Smooth muscle cell (in vitro differentiated cells): Measurements from ENCODE around the gene KCNMA1. TPM values are rescaled to one million over a fixed set of nuclear protein-coding genes. Genes with fewer than 3 reads are reported as not detected.

Experiments
- DNase-seq: peaks from one replicate; lab custom pipeline; 2025; ENCODE audit not compliant: unreplicated experiment; lab: John Stamatoyannopoulos, UW
- H2AFZ ChIP-seq: fragments of 200-600 bp; sonication (generic); 2 replicates; pipeline ENCODE4 v1.6.0; 2016; ENCODE audit warnings: antibody characterized with exemption, low read depth, mild to moderate bottlenecking
- H3F3A ChIP-seq: fragments of 200-600 bp; sonication (generic); 2 replicates; pipeline ENCODE4 v1.6.0; 2017; ENCODE audit warnings: antibody characterized with exemption, low read depth
- H3K27ac ChIP-seq: fragments of 200-600 bp; sonication (generic); 2 replicates; pipeline ENCODE4 v1.5.1; 2016; ENCODE audit warnings: low read depth, mild to moderate bottlenecking
- H3K27me3 ChIP-seq: fragments of 200-600 bp; sonication (generic); 2 replicates; pipeline ENCODE4 v1.6.1; 2016; ENCODE audit warnings: low read depth, mild to moderate bottlenecking
- H3K36me3 ChIP-seq: fragments of 200-600 bp; sonication (generic); 2 replicates; pipeline ENCODE4 v1.5.1; 2016; ENCODE audit warnings: low read depth
- H3K4me1 ChIP-seq: fragments of 200-600 bp; sonication (generic); 2 replicates; pipeline ENCODE4 v1.5.1; 2016; ENCODE audit warnings: low read depth
- H3K4me2 ChIP-seq: fragments of 200-600 bp; sonication (generic); 2 replicates; pipeline ENCODE4 v1.6.0; 2016; ENCODE audit warnings: mild to moderate bottlenecking
- H3K4me3 ChIP-seq: fragments of 200-600 bp; sonication (generic); 2 replicates; pipeline ENCODE4 v1.5.1; 2016; ENCODE audit warnings: mild to moderate bottlenecking
- H3K79me2 ChIP-seq: fragments of 200-600 bp; sonication (generic); 2 replicates; pipeline ENCODE4 v1.6.0; 2016; ENCODE audit warnings: low read depth, mild to moderate bottlenecking
- H3K9ac ChIP-seq: fragments of 200-600 bp; sonication (generic); 2 replicates; pipeline ENCODE4 v1.6.0; 2016; ENCODE audit warnings: low read depth
- H3K9me3 ChIP-seq: fragments of 200-600 bp; sonication (generic); replicated peaks from 2 replicates; pipeline ENCODE4 v1.5.1; 2016; ENCODE audit warnings: low read depth
- H4K20me1 ChIP-seq: fragments of 200-600 bp; sonication (generic); 2 replicates; pipeline ENCODE4 v1.6.0; 2016; ENCODE audit warnings: low read depth
- WGBS: methylation state at CpG from one replicate; pipeline ENCODE4 v1.1.7; 2016; ENCODE audit warnings: low lambda C conversion rate; 5-methylcytosine and 5-hydroxymethylcytosine counted together
- polyA plus RNA-seq: library from polyadenylated mRNA; unstranded; fragments of >200 nt; fragmentation: Nextera tagmentation; extraction: Ambion mirVana; gene quantifications from 2 replicates; pipeline ENCODE4 v1.2.1, GENCODE V29; 2016
- total RNA-seq: library from RNA; depleted of rRNA; stranded (reverse); fragments of >200 nt; gene quantifications from 2 replicates; pipeline ENCODE4 v1.2.3, GENCODE V29; 2014
- TF ChIP-seq, protein P1 (sequence below): fragments of 200-600 bp; sonication (generic); IDR thresholded peaks from 2 replicates; pipeline ENCODE4 v1.5.1; 2017; ENCODE audit warnings: borderline replicate concordance, mild to moderate bottlenecking, antibody characterized with exemption; ENCODE audit not compliant: insufficient read depth, poor library complexity, severe bottlenecking

KCNMA1 gene
- total and polyA plus RNA-seq, 2 experiments from 2014 or later: 9.1 to 23.4 TPM

DNA sequence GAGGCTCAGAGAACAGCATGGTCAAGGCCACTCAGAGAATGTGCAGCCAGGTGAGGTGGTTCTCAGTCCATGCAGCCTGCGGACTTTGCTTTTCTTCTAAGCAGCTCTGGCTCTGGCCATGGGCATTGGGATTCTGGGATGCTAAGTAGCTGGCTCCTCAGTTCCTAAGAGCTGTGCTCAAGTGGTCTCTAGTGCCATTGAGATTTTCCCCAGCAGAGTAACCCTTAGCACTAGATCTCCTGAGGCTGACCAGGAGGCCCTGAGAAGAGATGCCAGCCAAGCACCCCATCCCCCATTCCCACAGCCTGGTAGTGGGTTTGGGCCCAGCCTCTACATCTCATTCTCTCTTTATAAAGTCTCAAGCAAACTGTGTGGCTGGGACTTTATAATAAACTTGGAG is 77.1 kb downstream of the KCNMA1 start:
- TF ChIP-seq, protein P1, sequence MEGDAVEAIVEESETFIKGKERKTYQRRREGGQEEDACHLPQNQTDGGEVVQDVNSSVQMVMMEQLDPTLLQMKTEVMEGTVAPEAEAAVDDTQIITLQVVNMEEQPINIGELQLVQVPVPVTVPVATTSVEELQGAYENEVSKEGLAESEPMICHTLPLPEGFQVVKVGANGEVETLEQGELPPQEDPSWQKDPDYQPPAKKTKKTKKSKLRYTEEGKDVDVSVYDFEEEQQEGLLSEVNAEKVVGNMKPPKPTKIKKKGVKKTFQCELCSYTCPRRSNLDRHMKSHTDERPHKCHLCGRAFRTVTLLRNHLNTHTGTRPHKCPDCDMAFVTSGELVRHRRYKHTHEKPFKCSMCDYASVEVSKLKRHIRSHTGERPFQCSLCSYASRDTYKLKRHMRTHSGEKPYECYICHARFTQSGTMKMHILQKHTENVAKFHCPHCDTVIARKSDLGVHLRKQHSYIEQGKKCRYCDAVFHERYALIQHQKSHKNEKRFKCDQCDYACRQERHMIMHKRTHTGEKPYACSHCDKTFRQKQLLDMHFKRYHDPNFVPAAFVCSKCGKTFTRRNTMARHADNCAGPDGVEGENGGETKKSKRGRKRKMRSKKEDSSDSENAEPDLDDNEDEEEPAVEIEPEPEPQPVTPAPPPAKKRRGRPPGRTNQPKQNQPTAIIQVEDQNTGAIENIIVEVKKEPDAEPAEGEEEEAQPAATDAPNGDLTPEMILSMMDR: no peak
- 94% methylated on average over 1 of the region's 1 CpG for WGBS
- no peak for DNase-seq
- H2AFZ ChIP-seq: no peak overlapping the region
- H3F3A ChIP-seq: no peaks in the 10 kb centered on the region
- no peak overlapping the region for H3K4me3 ChIP-seq
- peaks cover 11% of the 10 kb centered on the region for H3K4me1 ChIP-seq
- no peak overlapping the region for H3K9ac ChIP-seq
- no peaks in the 10 kb centered on the region for H4K20me1 ChIP-seq
- no peak overlapping the region for H3K4me2 ChIP-seq
- H3K27me3 ChIP-seq: no peaks in the 10 kb centered on the region
- no peaks in the 10 kb centered on the region for H3K36me3 ChIP-seq
- H3K27ac ChIP-seq: no peak overlapping the region
- H3K9me3 ChIP-seq: no peaks in the 10 kb centered on the region
- no peaks in the 10 kb centered on the region for H3K79me2 ChIP-seq

DNA sequence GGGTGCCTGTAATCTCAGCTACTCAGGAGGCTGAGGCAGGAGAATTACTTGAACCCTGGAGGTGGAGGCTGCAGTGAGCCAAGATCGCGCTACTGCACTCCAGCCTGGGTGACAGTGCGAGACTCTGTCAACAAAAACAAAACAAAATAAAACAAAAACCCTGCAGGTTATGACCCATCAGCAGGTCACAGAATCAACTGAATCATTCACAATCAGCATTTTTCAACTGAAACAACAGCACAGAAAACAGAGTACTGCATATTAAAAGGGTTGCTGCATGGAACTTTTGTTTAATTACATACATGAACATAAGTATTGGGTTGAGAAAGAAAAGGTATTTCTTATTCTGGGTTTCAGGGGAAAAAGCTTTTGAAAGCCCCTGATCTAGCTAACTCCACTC is 77.6 kb downstream of the KCNMA1 start:
- H4K20me1 ChIP-seq: no peaks in the 10 kb centered on the region
- no peaks in the 10 kb centered on the region for H3F3A ChIP-seq
- no peak overlapping the region for H3K4me3 ChIP-seq
- no peak overlapping the region for H2AFZ ChIP-seq
- no peaks in the 10 kb centered on the region for H3K36me3 ChIP-seq
- H3K9ac ChIP-seq: no peak overlapping the region
- TF ChIP-seq, protein P1: no peak
- H3K4me1 ChIP-seq: peaks cover 7% of the 10 kb centered on the region
- no peaks in the 10 kb centered on the region for H3K79me2 ChIP-seq
- no peaks in the 10 kb centered on the region for H3K9me3 ChIP-seq
- WGBS: 66% methylated on average over 3 of the region's 3 CpGs
- H3K27ac ChIP-seq: no peak overlapping the region
- DNase-seq: no peak
- no peak overlapping the region for H3K4me2 ChIP-seq
- H3K27me3 ChIP-seq: no peaks in the 10 kb centered on the region

DNA sequence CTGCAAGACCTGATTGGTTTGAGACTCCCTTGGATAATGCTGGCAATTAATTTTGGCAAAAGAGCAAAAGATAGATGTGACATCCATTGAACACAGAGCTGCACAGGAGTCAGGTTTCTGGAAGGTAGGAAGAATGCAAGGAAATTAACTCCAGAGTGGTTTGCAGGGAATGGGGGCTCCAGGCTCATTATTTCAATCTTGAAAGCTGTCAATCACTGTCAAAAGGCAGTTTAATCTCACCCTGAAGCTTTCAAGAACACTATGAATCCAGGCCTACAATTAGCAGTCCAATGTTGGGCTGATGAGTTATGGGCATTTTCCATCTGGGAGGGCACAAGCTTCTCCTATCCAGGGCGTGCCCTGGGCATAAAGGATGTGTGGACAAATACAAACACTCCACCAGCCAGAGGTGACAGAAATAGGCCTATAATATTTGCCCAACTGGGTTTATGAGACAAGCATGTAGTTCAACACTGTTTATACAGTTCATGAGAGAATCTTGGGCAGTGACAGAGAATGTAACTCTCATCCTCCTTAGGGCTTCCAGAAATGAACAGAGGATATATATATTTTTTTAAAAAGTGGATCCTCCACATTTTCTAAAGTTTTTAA is 80.5 kb downstream of the KCNMA1 start:
- Histone ChIP-seq H3K27me3 (no peaks in the 10 kb centered on the region), H3K4me3 (no peak overlapping the region), H3K4me1 (no peaks in the 10 kb centered on the region), H3K9ac (no peak overlapping the region), H3F3A (no peaks in the 10 kb centered on the region), H3K4me2 (no peak overlapping the region), H4K20me1 (no peaks in the 10 kb centered on the region), H3K36me3 (no peaks in the 10 kb centered on the region), H3K27ac (no peak overlapping the region), H3K9me3 (no peaks in the 10 kb centered on the region), H3K79me2 (no peaks in the 10 kb centered on the region), H2AFZ (no peak overlapping the region)
- TF ChIP-seq, protein P1: no peak
- DNase-seq: no peak
- WGBS: 97% methylated on average over 1 of the region's 1 CpG

GRCh38 chr10:77555591-77556212 is 81.9 kb downstream of the KCNMA1 start:
- TF ChIP-seq, protein P1: no peak
- H3K79me2 ChIP-seq: no peaks in the 10 kb centered on the region
- no peak overlapping the region for H3K9ac ChIP-seq
- H3K36me3 ChIP-seq: no peaks in the 10 kb centered on the region
- H3K27me3 ChIP-seq: no peaks in the 10 kb centered on the region
- no peaks in the 10 kb centered on the region for H4K20me1 ChIP-seq
- no peak overlapping the region for H3K27ac ChIP-seq
- no peak overlapping the region for H3K4me3 ChIP-seq
- no peaks in the 10 kb centered on the region for H3K9me3 ChIP-seq
- H2AFZ ChIP-seq: no peak overlapping the region
- no peak overlapping the region for H3K4me2 ChIP-seq
- 92% methylated on average over 4 of the region's 4 CpGs for WGBS
- no peaks in the 10 kb centered on the region for H3K4me1 ChIP-seq
- no peaks in the 10 kb centered on the region for H3F3A ChIP-seq
- no peak for DNase-seq
